ENCODE measurements around the gene KDM3A. TPM values are rescaled to one million over a fixed set of nuclear protein-coding genes. Genes with fewer than 3 reads are reported as not detected.

KDM3A gene
- total RNA-seq, 2 donors from 2014 or later: 31.8 to 34.4 TPM

GRCh38 chr2:86443631-86444350 is 2.6 kb downstream of the KDM3A start:
- Mint-ChIP-seq H3K9me3 (peaks cover 21% of the 10 kb centered on the region), H3K27me3 (ENCODE audit: insufficient read depth) (peaks cover 8% of the 10 kb centered on the region), H3K36me3 (ENCODE audit: low read depth) (peaks cover 25% of the 10 kb centered on the region), H3K4me1 (peaks cover 33% of the 10 kb centered on the region), H3K4me3 (no peak overlapping the region), H3K27ac (no peak overlapping the region)
- H3K27me3 ChIP-seq (ENCODE audit: control insufficient read depth, insufficient read depth, low read length, poor library complexity, severe bottlenecking): no peaks in the 10 kb centered on the region
- H3K9me3 ChIP-seq (ENCODE audit: control insufficient read depth, low read length): peaks cover 17% of the 10 kb centered on the region
- no peak for DNase-seq
- H3K27ac ChIP-seq (ENCODE audit: low read depth, low read length): no peak overlapping the region
- no peak overlapping the region for H3K9ac ChIP-seq (ENCODE audit: extremely low read depth, low read length, poor library complexity, severe bottlenecking)
- H3K4me3 ChIP-seq (ENCODE audit: low read length): no peak overlapping the region
- WGBS, 2 experiments (ENCODE audit: insufficient coverage in 1 of 2, insufficient read length in 1 of 2): 95 to 100% methylated on average over 2 to 7 of the region's 7 CpGs
- H3K4me1 ChIP-seq (ENCODE audit: control insufficient read depth, insufficient read depth, low read length): no peaks in the 10 kb centered on the region
- H3K36me3 ChIP-seq (ENCODE audit: control insufficient read depth, insufficient read depth, low read length): peaks cover 4% of the 10 kb centered on the region
- no peak for TF ChIP-seq CTCF (conservative IDR thresholded peaks at IDR 0.05)

GRCh38 chr2:86445436-86445835 is 4.3 kb downstream of the KDM3A start:
- Mint-ChIP-seq H3K4me1 (peaks cover 44% of the 10 kb centered on the region), H3K27ac (no peak overlapping the region), H3K4me3 (no peak overlapping the region), H3K27me3 (ENCODE audit: insufficient read depth) (peaks cover 4% of the 10 kb centered on the region), H3K9me3 (peaks cover 5% of the 10 kb centered on the region), H3K36me3 (ENCODE audit: low read depth) (peaks cover 32% of the 10 kb centered on the region)
- Histone ChIP-seq H3K27ac (ENCODE audit: low read depth, low read length) (no peak overlapping the region), H3K4me3 (ENCODE audit: low read length) (no peak overlapping the region), H3K9ac (ENCODE audit: extremely low read depth, low read length, poor library complexity, severe bottlenecking) (no peak overlapping the region), H3K4me1 (ENCODE audit: control insufficient read depth, insufficient read depth, low read length) (no peaks in the 10 kb centered on the region), H3K27me3 (ENCODE audit: control insufficient read depth, insufficient read depth, low read length, poor library complexity, severe bottlenecking) (no peaks in the 10 kb centered on the region), H3K36me3 (ENCODE audit: control insufficient read depth, insufficient read depth, low read length) (peaks cover 16% of the 10 kb centered on the region), H3K9me3 (ENCODE audit: control insufficient read depth, low read length) (peaks cover under 1% of the 10 kb centered on the region)
- no peak for TF ChIP-seq CTCF (conservative IDR thresholded peaks at IDR 0.05)
- no peak for DNase-seq
- 94 to 95% methylated on average over 4 of the region's 4 CpGs for WGBS, 2 experiments (ENCODE audit: insufficient coverage in 1 of 2, insufficient read length in 1 of 2)

DNA sequence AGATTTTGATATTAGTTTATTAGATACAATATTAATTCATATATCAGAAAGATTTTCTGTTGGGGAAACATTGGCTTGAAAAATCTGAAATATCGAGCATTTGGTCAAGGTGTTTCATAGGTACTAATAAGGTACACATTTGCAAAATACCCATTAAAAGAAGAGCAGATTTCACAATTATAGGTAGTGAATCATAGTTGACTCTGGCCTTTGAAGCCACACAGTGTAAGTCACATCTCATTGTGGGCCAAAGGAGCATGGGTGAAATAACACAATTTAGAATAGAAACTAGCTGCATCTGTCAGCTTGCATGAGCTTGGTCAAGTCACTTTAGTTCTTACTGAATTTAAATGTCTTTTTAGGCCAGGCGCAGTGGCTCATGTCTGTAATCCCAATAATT is 4.9 kb downstream of the KDM3A start:
- Mint-ChIP-seq H3K4me1 (peaks cover 42% of the 10 kb centered on the region), H3K27ac (no peak overlapping the region), H3K27me3 (ENCODE audit: insufficient read depth) (no peaks in the 10 kb centered on the region), H3K36me3 (ENCODE audit: low read depth) (peaks cover 37% of the 10 kb centered on the region), H3K9me3 (no peaks in the 10 kb centered on the region), H3K4me3 (no peak overlapping the region)
- no peaks in the 10 kb centered on the region for H3K27me3 ChIP-seq (ENCODE audit: control insufficient read depth, insufficient read depth, low read length, poor library complexity, severe bottlenecking)
- no peaks in the 10 kb centered on the region for H3K4me1 ChIP-seq (ENCODE audit: control insufficient read depth, insufficient read depth, low read length)
- no peak overlapping the region for H3K4me3 ChIP-seq (ENCODE audit: low read length)
- H3K36me3 ChIP-seq (ENCODE audit: control insufficient read depth, insufficient read depth, low read length): peaks cover 23% of the 10 kb centered on the region
- DNase-seq: no peak
- H3K9me3 ChIP-seq (ENCODE audit: control insufficient read depth, low read length): no peaks in the 10 kb centered on the region
- no peak for TF ChIP-seq CTCF (conservative IDR thresholded peaks at IDR 0.05)
- no peak overlapping the region for H3K27ac ChIP-seq (ENCODE audit: low read depth, low read length)
- 82 to 96% methylated on average over 1 to 2 of the region's 2 CpGs for WGBS, 2 experiments (ENCODE audit: insufficient coverage in 1 of 2, insufficient read length in 1 of 2)
- no peak overlapping the region for H3K9ac ChIP-seq (ENCODE audit: extremely low read depth, low read length, poor library complexity, severe bottlenecking)
